ENCODE measurements around the gene ARHGEF38. TPM values are rescaled to one million over a fixed set of nuclear protein-coding genes. Genes with fewer than 3 reads are reported as not detected.

The ARHGEF38 gene
- total RNA-seq, 1 donor from 2014 or later, result 20.6 TPM

DNA sequence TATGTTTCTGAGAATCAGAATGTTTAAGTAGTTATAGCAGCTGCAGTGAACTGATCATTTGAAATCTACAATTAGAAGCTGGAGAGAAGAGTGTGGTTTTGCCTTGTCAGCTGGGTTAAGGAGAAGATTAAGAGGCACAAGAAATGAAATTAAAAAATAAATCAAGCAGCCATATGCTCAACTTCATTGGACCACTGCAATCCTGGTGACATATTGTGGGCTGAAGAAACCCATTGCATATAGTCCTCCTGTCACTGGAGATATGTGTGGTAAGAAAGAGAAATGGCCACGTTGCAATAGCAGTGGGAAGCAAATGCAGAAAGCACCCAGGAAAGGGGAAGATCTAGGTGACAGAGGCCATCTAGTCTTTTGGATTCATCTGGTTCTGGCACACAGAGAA lies 93.0 kb downstream of the ARHGEF38 start:
- TF ChIP-seq, protein P1, sequence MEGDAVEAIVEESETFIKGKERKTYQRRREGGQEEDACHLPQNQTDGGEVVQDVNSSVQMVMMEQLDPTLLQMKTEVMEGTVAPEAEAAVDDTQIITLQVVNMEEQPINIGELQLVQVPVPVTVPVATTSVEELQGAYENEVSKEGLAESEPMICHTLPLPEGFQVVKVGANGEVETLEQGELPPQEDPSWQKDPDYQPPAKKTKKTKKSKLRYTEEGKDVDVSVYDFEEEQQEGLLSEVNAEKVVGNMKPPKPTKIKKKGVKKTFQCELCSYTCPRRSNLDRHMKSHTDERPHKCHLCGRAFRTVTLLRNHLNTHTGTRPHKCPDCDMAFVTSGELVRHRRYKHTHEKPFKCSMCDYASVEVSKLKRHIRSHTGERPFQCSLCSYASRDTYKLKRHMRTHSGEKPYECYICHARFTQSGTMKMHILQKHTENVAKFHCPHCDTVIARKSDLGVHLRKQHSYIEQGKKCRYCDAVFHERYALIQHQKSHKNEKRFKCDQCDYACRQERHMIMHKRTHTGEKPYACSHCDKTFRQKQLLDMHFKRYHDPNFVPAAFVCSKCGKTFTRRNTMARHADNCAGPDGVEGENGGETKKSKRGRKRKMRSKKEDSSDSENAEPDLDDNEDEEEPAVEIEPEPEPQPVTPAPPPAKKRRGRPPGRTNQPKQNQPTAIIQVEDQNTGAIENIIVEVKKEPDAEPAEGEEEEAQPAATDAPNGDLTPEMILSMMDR (IDR thresholded peaks at IDR 0.05), result no peak
- DNase-seq (no peak), ATAC-seq (no peak)
- H3K4me3 ChIP-seq, result no peak overlapping the region
- H3K27ac ChIP-seq, result no peak overlapping the region
- no peaks in the 10 kb centered on the region for H3K9me3 ChIP-seq
- no peaks in the 10 kb centered on the region for H3K27me3 ChIP-seq (ENCODE audit: low read depth)
- intact Hi-C loops (cut with DNase I), result no loop called here
- no peaks in the 10 kb centered on the region for H3K36me3 ChIP-seq
- no peaks in the 10 kb centered on the region for H3K4me1 ChIP-seq

DNA sequence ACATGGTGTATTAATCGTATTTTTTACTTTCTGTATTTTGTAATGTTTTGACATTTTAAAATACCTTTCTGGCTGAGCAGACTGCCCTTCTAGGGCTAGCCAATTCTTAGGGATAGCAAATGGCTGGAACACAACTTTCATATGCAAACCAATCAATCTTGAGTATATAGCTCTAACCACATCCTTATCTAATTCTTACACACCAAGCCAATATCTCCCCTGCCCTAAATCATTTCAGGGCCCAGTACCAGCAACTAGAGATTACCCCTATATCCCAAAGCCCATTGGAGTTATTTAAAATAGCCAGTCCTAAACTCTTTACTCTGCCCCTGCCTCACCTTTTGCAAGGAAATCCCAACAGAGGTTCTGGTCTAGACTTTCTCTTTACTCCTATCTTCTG lies 97.8 kb downstream of the ARHGEF38 start:
- H3K4me3 ChIP-seq, result no peak overlapping the region
- ATAC-seq (no peak), DNase-seq (no peak)
- H3K4me1 ChIP-seq, result no peaks in the 10 kb centered on the region
- TF ChIP-seq, protein P1 (IDR thresholded peaks at IDR 0.05), result no peak
- no peaks in the 10 kb centered on the region for H3K9me3 ChIP-seq
- intact Hi-C loops (cut with DNase I), result no loop called here
- H3K36me3 ChIP-seq, result no peaks in the 10 kb centered on the region
- no peaks in the 10 kb centered on the region for H3K27me3 ChIP-seq (ENCODE audit: low read depth)
- no peak overlapping the region for H3K27ac ChIP-seq

GRCh38 chr4:105651884-105652283 lies 99.5 kb downstream of the ARHGEF38 start:
- Histone ChIP-seq H3K36me3 (no peaks in the 10 kb centered on the region), H3K27ac (no peak overlapping the region), H3K4me1 (no peaks in the 10 kb centered on the region), H3K9me3 (no peaks in the 10 kb centered on the region), H3K4me3 (no peak overlapping the region), H3K27me3 (ENCODE audit: low read depth) (no peaks in the 10 kb centered on the region)
- ATAC-seq, result no peak
- TF ChIP-seq, protein P1 (IDR thresholded peaks at IDR 0.05), result no peak
- no peak for DNase-seq
- intact Hi-C loops (cut with DNase I), result no loop called here

GRCh38 chr4:105652286-105652888 lies 100.0 kb downstream of the ARHGEF38 start:
- Histone ChIP-seq H3K36me3 (no peaks in the 10 kb centered on the region), H3K27me3 (ENCODE audit: low read depth) (no peaks in the 10 kb centered on the region), H3K9me3 (no peaks in the 10 kb centered on the region), H3K27ac (no peak overlapping the region), H3K4me1 (no peaks in the 10 kb centered on the region), H3K4me3 (no peak overlapping the region)
- ATAC-seq, result no peak
- intact Hi-C loops (cut with DNase I), result no loop called here
- TF ChIP-seq, protein P1 (IDR thresholded peaks at IDR 0.05), result no peak
- DNase-seq, result no peak

GRCh38 chr4:105657117-105657765 lies 104.8 kb downstream of the ARHGEF38 start:
- no peak overlapping the region for H3K27ac ChIP-seq
- no peak overlapping the region for H3K4me3 ChIP-seq
- intact Hi-C loops (cut with DNase I), result no loop called here
- TF ChIP-seq, protein P1 (IDR thresholded peaks at IDR 0.05), result no peak
- H3K27me3 ChIP-seq (ENCODE audit: low read depth), result no peaks in the 10 kb centered on the region
- H3K36me3 ChIP-seq, result no peaks in the 10 kb centered on the region
- no peaks in the 10 kb centered on the region for H3K9me3 ChIP-seq
- DNase-seq, result no peak
- no peaks in the 10 kb centered on the region for H3K4me1 ChIP-seq
- no peak for ATAC-seq
